Neutrophil (primary cell): ENCODE data around the gene SLC16A8.

ENCODE experiments used
- H3K27ac ChIP-seq: fragments of 200-600 bp; sonication (generic); 2 replicates; pipeline ENCODE4 v1.5.1; 2016; ENCODE audit warnings: mild to moderate bottlenecking, moderate library complexity
- H3K27me3 ChIP-seq: fragments of 200-600 bp; sonication (generic); 2 replicates; pipeline ENCODE4 v1.6.0; 2016; ENCODE audit warnings: mild to moderate bottlenecking
- H3K36me3 ChIP-seq: fragments of 200-600 bp; sonication (generic); 2 replicates; pipeline ENCODE4 v1.5.1; 2017
- H3K4me1 ChIP-seq, 2 experiments: fragments of 200-600 bp in 1 of 2; sonication (generic) in 1 of 2; 1 replicate in 1 of 2; 2 replicates in 1 of 2; pipeline versions ENCODE4 v1.5.1 to v1.6.1; 2013 to 2016; ENCODE audit warnings: low read depth in 1 of 2, low read length in 1 of 2, mild to moderate bottlenecking in 1 of 2, moderate library complexity in 1 of 2; ENCODE audit not compliant: control insufficient read depth in 1 of 2, insufficient read depth in 1 of 2
- H3K4me3 ChIP-seq, 2 experiments: fragments of 200-600 bp in 1 of 2; sonication (generic) in 1 of 2; 1 replicate in 1 of 2; 2 replicates in 1 of 2; pipeline ENCODE4 v1.5.1; 2013 to 2016; ENCODE audit warnings: low read depth in 1 of 2, low read length in 1 of 2, mild to moderate bottlenecking in 1 of 2, moderate library complexity in 1 of 2
- H3K9me3 ChIP-seq: fragments of 200-600 bp; sonication (generic); 2 replicates; pipeline ENCODE4 v1.5.1; 2016
- CTCF ChIP-seq: fragments of 200-600 bp; sonication (generic); IDR thresholded peaks from 2 replicates; pipeline ENCODE4 v1.5.1; 2016; ENCODE audit warnings: antibody characterized with exemption

The SLC16A8 gene

GRCh38 chr22:38069372-38070249 lies 14.4 kb downstream of the SLC16A8 start:
- Histone ChIP-seq H3K27me3 (no peaks in the 10 kb centered on the region), H3K27ac (no peak overlapping the region), H3K4me1 (no peaks in the 10 kb centered on the region), H3K9me3 (no peaks in the 10 kb centered on the region), H3K36me3 (peaks cover 98% of the 10 kb centered on the region), H3K4me3 (no peak overlapping the region)
- TF ChIP-seq CTCF, result no peak

GRCh38 chr22:38068641-38069371 lies 15.2 kb downstream of the SLC16A8 start:
- Histone ChIP-seq H3K4me1 (no peaks in the 10 kb centered on the region), H3K36me3 (peaks cover 98% of the 10 kb centered on the region), H3K9me3 (no peaks in the 10 kb centered on the region), H3K4me3 (no peak overlapping the region), H3K27me3 (no peaks in the 10 kb centered on the region), H3K27ac (no peak overlapping the region)
- no peak for TF ChIP-seq CTCF

- H3K36me3 ChIP-seq, result peaks cover 91% of the 10 kb centered on the region
Observed at GRCh38 chr22:38067761-38068360, 16.1 kb downstream of the SLC16A8 start.

GRCh38 chr22:38067028-38067415 lies 17.0 kb downstream of the SLC16A8 start:
- TF ChIP-seq CTCF, result no peak
- no peaks in the 10 kb centered on the region for H3K27me3 ChIP-seq
- H3K4me1 ChIP-seq, result no peaks in the 10 kb centered on the region
- H3K9me3 ChIP-seq, result no peaks in the 10 kb centered on the region
- H3K36me3 ChIP-seq, result peaks cover 89% of the 10 kb centered on the region
- H3K27ac ChIP-seq, result no peak overlapping the region
- H3K4me3 ChIP-seq, result no peak overlapping the region

More at GRCh38 chr22:38067761-38068360, 16.1 kb downstream of the SLC16A8 start:
- Histone ChIP-seq H3K9me3 (no peaks in the 10 kb centered on the region), H3K27ac (no peak overlapping the region), H3K4me3 (no peak overlapping the region), H3K4me1 (no peaks in the 10 kb centered on the region), H3K27me3 (no peaks in the 10 kb centered on the region)
- TF ChIP-seq CTCF, result no peak

- Histone ChIP-seq H3K4me3 (no peak overlapping the region), H3K27ac (no peak overlapping the region), H3K36me3 (peaks cover 84% of the 10 kb centered on the region), H3K4me1 (no peaks in the 10 kb centered on the region), H3K27me3 (no peaks in the 10 kb centered on the region), H3K9me3 (no peaks in the 10 kb centered on the region)
- TF ChIP-seq CTCF, result no peak
Observed at GRCh38 chr22:38066381-38067027, 17.5 kb downstream of the SLC16A8 start.
